ENCODE results near the gene MRFAP1L1. TPM values are rescaled to one million over a fixed set of nuclear protein-coding genes. Genes with fewer than 3 reads are reported as not detected.

MRFAP1L1 gene
- total and polyA plus RNA-seq, 2 donors from 2014 or later = 57.1 to 69.1 TPM

GRCh38 chr4:6753103-6753560 is 43.5 kb upstream of the MRFAP1L1 start:
- DNase-seq (no peak), FAIRE-seq (no peak)
- Histone ChIP-seq H3K27me3 (ENCODE audit: control insufficient read depth, insufficient read depth, low read length) (no peaks in the 10 kb centered on the region), H3K36me3 (ENCODE audit: control insufficient read depth in 2 of 3, insufficient read depth in 3 of 3, low read length in 3 of 3) (no peaks in the 10 kb centered on the region), H3K9ac (ENCODE audit: low read length in 3 of 3) (no peak overlapping the region), H3K4me3 (ENCODE audit: low read length in 3 of 3) (no peak overlapping the region), H3K27ac (ENCODE audit: low read depth in 2 of 2, low read length in 2 of 2) (no peak overlapping the region), H3K4me1 (ENCODE audit: control insufficient read depth in 2 of 3, insufficient read depth in 2 of 3, low read depth in 1 of 3, low read length in 3 of 3) (peaks cover 0 to 5% (median 4%) of the 10 kb centered on the region in 3 donors), H3K9me3 (ENCODE audit: control insufficient read depth in 2 of 3, insufficient read depth in 1 of 3, low read length in 3 of 3) (no peaks in the 10 kb centered on the region)
- intact Hi-C loops (cut with DNase I) = no loop called here
- TF ChIP-seq CTCF (IDR thresholded peaks at IDR 0.05; ENCODE audit: borderline replicate concordance, extremely low read depth, insufficient read depth) = no peak

GRCh38 chr4:6752486-6752829 is 42.8 kb upstream of the MRFAP1L1 start:
- Histone ChIP-seq H3K27ac (ENCODE audit: low read depth in 2 of 2, low read length in 2 of 2) (no peak overlapping the region), H3K9me3 (ENCODE audit: control insufficient read depth in 2 of 3, insufficient read depth in 1 of 3, low read length in 3 of 3) (no peaks in the 10 kb centered on the region), H3K4me3 (ENCODE audit: low read length in 3 of 3) (no peak overlapping the region), H3K9ac (ENCODE audit: low read length in 3 of 3) (no peak overlapping the region), H3K4me1 (ENCODE audit: control insufficient read depth in 2 of 3, insufficient read depth in 2 of 3, low read depth in 1 of 3, low read length in 3 of 3) (peaks cover 0 to 10% (median 10%) of the 10 kb centered on the region in 3 donors), H3K36me3 (ENCODE audit: control insufficient read depth in 2 of 3, insufficient read depth in 3 of 3, low read length in 3 of 3) (no peaks in the 10 kb centered on the region), H3K27me3 (ENCODE audit: control insufficient read depth, insufficient read depth, low read length) (no peaks in the 10 kb centered on the region)
- no peak for TF ChIP-seq CTCF (IDR thresholded peaks at IDR 0.05; ENCODE audit: borderline replicate concordance, extremely low read depth, insufficient read depth)
- DNase-seq (no peak), FAIRE-seq (no peak)
- intact Hi-C loops (cut with DNase I) = no loop called here

GRCh38 chr4:6751611-6752485 is 42.2 kb upstream of the MRFAP1L1 start:
- H3K4me1 ChIP-seq (ENCODE audit: control insufficient read depth in 2 of 3, insufficient read depth in 2 of 3, low read depth in 1 of 3, low read length in 3 of 3) = peaks cover 0 to 14% (median 10%) of the 10 kb centered on the region in 3 donors
- intact Hi-C loops (cut with DNase I) = no loop called here
- H3K4me3 ChIP-seq (ENCODE audit: low read length in 3 of 3) = no peak overlapping the region

More at GRCh38 chr4:6751611-6752485, 42.2 kb upstream of the MRFAP1L1 start:
- Histone ChIP-seq H3K36me3 (ENCODE audit: control insufficient read depth in 2 of 3, insufficient read depth in 3 of 3, low read length in 3 of 3) (no peaks in the 10 kb centered on the region), H3K27ac (ENCODE audit: low read depth in 2 of 2, low read length in 2 of 2) (no peak overlapping the region), H3K9ac (ENCODE audit: low read length in 3 of 3) (no peak overlapping the region), H3K9me3 (ENCODE audit: control insufficient read depth in 2 of 3, insufficient read depth in 1 of 3, low read length in 3 of 3) (no peaks in the 10 kb centered on the region), H3K27me3 (ENCODE audit: control insufficient read depth, insufficient read depth, low read length) (no peaks in the 10 kb centered on the region)
- FAIRE-seq (no peak), DNase-seq (no peak)
- no peak for TF ChIP-seq CTCF (IDR thresholded peaks at IDR 0.05; ENCODE audit: borderline replicate concordance, extremely low read depth, insufficient read depth)

Measured in kidney (tissue), 14 donors.